Activated naive CD4-positive, alpha-beta T cell treated with anti-CD3 and anti-CD28 coated beads, Interleukin-2, amount 50 U/mL, for 16 hours (primary cell): ENCODE measurements around the gene CYS1.
"Not testable (repeated sequence)": the region's sequence is repeated elsewhere in the genome, so short reads cannot be mapped to it uniquely, and the experiment has no call there.

ENCODE experiments used
- DNase-seq: peaks from one replicate; pipeline ENCODE4 v3.0.0-alpha.2; 2020

CYS1 gene

DNA sequence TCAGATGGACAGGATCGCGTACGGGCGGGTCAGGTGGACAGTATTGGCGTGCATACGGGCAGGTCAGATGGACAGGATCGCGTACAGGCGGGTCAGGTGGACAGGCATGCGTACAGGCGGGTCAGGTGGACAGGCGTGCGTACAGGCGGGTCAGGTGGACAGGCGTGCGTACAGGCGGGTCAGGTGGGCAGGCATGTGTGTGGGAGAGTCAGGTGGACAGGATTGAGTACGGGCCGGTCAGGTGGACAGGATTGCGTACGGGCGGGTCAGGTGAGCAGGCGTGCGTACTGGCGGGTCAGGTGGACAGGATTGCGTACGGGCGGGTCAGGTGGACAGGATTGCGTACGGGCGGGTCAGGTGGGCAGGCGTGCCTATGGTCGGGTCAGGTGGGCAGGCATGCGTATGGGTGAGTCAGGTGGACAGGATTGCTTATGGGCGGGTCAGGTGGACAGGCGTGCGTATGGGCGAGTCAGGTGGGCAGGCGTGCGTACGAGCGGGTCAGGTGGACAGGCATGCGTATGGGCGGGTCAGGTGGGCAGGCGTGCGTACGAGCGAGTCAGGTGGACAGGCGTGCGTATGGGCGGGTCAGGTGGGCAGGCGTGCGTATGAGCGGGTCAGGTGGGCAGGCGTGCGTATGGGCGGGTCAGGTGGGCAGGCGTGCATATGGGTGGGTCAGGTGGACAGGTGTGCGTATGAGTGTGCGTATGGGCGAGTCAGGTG lies 68.4 kb downstream of the CYS1 start:
- not testable (repeated sequence) for DNase-seq

DNA sequence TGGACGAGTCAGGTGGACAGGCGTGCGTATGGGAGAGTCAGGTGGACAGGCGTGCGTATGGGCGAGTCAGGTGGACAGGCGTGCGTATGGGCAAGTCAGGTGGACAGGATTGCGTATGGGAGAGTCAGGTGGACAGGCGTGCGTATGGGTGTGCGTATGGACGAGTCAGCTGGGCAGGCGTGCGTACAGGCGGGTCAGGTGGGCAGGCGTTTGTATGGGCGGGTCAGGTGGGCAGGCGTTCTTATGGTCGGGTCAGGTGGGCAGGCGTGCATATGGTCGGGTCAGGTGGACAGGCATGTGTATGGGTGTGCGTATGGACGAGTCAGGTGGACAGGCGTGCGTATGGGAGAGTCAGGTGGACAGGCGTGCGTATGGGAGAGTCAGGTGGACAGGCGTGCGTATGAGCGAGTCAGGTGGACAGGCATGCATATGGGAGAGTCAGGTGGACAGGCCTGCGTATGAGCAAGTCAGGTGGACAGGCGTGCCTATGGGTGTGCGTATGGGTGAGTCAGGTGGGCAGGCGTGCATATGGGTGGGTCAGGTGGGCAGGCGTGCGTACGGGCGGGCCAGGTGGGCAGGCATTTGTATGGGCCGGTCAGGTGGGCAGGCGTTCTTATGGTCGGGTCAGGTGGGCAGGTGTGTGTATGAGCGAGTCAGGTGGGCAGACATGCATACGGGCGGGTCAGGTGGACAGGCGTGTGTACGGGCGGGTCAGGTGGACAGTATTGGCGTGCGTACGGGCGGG lies 69.2 kb downstream of the CYS1 start:
- not testable (repeated sequence) for DNase-seq

DNA sequence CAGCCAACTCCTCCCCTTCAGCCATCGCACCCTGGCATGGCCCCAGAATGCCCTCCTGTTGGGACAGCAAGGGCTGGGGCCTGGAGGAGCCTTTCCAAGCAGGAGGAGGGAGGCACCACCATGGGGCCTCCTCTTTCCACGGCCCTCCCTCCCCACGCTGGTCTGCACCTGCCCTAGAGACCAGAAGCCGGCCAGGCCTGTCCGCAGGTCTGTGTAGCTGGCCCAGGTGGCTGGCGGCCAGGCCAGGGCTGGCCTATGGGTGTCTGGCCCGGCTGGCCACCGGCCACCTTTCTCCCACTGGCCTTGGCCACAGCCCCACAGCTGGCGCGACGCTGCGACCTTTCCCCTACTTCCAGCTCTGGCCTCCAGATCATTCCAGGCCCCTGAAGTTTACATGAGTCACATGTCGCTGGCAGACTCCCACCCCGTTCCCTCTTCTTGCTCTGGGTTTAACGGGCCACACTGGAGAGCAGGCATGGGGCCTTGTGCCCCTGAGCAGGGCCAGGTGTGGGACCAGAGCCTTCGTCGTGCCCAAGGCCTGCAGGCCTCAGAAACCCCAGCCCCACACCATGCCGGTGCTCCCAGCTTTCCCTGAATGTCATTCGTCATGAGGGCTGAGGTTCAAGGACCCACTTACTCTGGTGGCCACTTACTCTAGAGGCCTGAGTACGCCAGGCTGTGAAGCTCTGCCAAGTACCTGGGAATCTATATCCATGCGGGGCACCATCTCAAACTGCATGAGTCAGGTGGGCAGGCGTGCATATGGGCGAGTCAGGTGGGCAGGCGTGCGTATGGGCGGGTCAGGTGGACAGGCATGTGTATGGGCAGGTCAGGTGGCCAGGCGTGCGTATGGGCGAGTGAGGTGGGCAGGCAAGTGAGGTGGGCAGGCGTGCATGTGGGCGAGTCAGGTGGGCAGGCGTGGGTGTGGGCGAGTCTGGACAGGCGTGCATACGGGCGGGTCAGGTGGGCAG lies 70.1 kb downstream of the CYS1 start:
- DNase-seq: no peak

DNA sequence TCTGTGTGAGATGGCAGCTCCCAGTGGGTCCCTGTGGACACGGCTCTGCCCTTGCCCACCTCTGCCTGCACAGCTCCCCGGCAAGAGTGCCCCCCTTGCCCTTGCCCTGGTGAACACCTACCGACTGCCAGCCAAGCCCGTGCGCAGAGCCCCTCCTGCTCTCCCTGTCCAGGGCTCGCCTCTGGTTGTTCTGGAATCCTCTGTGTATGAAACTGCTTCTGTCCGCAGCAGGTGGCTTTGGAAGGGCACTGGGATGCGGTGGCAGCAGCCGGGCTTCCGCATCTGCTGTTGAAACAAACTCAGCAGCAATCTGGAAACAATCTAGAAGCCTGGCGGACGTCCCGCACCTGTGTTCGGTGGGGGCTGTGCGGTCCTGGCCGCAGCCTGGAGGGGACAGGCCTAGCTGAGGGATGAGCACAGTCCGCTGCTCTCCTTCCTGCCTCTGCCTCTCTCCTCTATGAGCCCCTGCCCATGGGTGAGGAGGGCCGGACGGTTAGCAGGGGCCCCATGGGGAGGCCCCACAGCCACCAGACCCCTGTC lies 70.9 kb downstream of the CYS1 start:
- DNase-seq: no peak

DNA sequence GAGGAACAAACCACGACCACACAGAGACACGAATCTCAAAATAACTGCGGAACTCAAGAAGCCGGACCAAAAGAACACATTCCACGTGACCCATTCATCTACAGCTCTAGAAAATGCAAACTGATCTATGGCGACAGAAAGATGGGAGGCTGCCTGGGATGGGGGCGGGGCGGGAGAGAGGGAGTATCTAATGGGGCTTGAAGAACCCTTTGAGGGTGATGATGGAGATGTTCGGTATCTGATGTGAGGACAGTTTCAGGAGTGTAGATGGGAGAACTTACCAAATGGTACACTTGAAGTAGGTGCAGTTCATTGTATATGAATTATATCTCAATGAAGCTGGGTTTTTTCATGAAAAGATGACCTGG lies 71.4 kb downstream of the CYS1 start:
- no peak for DNase-seq

DNA sequence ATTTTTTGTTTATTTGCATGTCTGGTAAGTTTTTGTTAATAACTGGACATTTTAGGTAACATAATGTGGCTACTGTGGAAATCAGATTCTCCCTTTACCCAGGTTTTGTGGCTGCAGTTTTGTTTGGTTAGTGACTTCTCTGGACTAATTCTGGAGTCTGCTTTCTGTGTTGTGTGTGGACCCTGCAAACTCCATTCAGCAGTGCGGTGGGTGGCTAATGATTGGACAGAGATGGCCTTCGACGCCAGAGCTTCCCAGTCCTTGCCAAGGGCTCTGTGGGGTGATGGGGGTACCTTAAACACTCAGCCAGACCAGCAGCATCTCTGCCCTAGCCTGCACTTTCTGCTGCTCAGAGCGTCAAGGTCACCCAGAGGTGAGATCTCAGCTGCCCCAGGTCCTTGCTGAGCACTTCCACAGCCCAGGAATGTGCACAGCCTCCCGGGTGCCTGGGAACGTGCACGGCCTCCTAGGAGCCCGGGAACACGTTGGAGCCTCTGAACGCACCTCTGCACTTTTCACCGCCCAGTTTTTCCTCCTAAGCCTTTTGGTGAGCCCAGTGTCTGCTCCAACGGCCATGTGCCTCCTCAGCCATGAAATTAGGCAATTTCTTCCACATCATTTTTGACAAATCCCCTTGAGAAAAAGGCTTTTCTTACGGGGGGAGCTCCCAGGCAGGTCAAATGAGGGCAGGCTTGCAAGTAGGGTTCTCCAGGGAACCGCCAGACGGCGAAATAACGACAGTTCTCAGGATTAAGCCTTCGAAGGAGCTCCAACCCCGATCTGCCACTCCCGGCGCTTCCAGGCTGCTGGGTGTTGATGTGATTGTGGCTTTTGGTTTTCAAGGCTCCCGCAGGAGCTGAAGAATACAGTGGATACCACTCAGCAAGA lies 72.0 kb downstream of the CYS1 start:
- DNase-seq: no peak

DNA sequence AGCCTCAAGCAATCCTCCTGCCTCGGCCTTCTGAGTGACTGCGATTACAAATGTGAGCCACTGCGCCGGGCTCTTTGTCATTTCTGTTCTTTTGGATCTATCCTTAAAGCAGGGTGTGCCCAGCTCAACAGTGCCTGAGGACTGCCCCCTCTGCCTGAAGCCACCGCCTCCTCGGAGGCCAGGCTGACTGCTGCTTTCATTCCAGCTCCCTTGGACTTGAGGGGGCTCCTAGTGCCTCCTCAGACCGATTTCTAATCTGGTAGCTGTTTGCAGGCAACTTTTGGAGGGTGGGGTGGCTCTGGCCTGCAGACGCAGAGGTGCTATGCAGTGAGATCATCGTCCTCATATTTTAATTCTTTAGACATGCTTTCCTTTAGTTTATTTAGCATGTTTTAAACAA lies 72.8 kb downstream of the CYS1 start:
- no peak for DNase-seq
